Transverse colon (tissue), 4 donors: ENCODE results near the gene PYGB. TPM values are rescaled to one million over a fixed set of nuclear protein-coding genes. Genes with fewer than 3 reads are reported as not detected.

Source experiments
- DNase-seq: peaks from one replicate; pipeline ENCODE4 v3.0.0-alpha.2; 2019
- H3K27ac ChIP-seq, 4 donors: fragments of 200-600 bp; sonication (generic); 2 replicates each; pipeline ENCODE4 v1.5.1; 2016 to 2018; ENCODE audit warnings: inconsistent platforms in 4 of 4
- H3K27me3 ChIP-seq: fragments of 200-600 bp; sonication (generic); 2 replicates; pipeline ENCODE4 v1.5.1; 2017; ENCODE audit warnings: inconsistent platforms
- H3K36me3 ChIP-seq, 4 donors: fragments of 200-600 bp; sonication (generic); 2 replicates each; pipeline ENCODE4 v1.5.1; 2017 to 2019; ENCODE audit warnings: inconsistent platforms in 4 of 4
- H3K4me1 ChIP-seq, 4 donors: fragments of 200-600 bp; sonication (generic); 2 replicates each; pipeline ENCODE4 v1.5.1; 2017 to 2020; ENCODE audit warnings: inconsistent platforms in 4 of 4
- H3K4me3 ChIP-seq, 4 donors: fragments of 200-600 bp; sonication (generic); 1 replicate in 1 of 4; 2 replicates in 3 of 4; pipeline versions ENCODE4 v1.5.1 to v1.6.1; 2017 to 2019; ENCODE audit warnings: inconsistent platforms in 4 of 4
- H3K9me3 ChIP-seq, 2 donors: fragments of 200-600 bp; sonication (generic); 2 replicates each; pipeline ENCODE4 v1.5.1; 2017 to 2019; ENCODE audit warnings: inconsistent platforms in 2 of 2
- EP300 ChIP-seq: sonication (generic); formaldehyde crosslinking; IDR thresholded peaks from one replicate; pipeline ENCODE4 v1.6.1; 2017; ENCODE audit warnings: antibody characterized with exemption, low read depth
- POLR2A ChIP-seq: fragments of 450-650 bp; IDR thresholded peaks from one replicate; pipeline ENCODE4 v1.6.1; 2016; ENCODE audit warnings: antibody characterized with exemption, mild to moderate bottlenecking, moderate library complexity
- POLR2AphosphoS5 ChIP-seq, 3 donors: sonication (generic); formaldehyde crosslinking; IDR thresholded peaks; one replicate each; pipeline ENCODE4 v1.6.1; 2016; ENCODE audit warnings: antibody characterized with exemption in 3 of 3
- WGBS, 2 donors: methylation state at CpG; one replicate each; pipeline ENCODE4 v1.1.5; 2018; ENCODE audit warnings: low coverage in 1 of 2; 5-methylcytosine and 5-hydroxymethylcytosine counted together
- in situ Hi-C, 4 donors: fragments of 200-750 bp; cut with MboI; loops; one replicate each; pipeline versions ENCODE4 v1.15.0 to v1.15.1; 2017; ENCODE audit warnings: low sequenced_read_pairs in 3 of 4, low pct_ligation_motif_present in 1 of 4, low pct_unique_long_range_greater_than_20kb in 1 of 4
- intact Hi-C: fragments of 100-400 bp; cut with DNase I; formaldehyde crosslinking; loops from one replicate; pipeline ENCODE4 v1.15.1; 2023; ENCODE audit warnings: low total_unique reads
- total RNA-seq, 4 donors: library from RNA; depleted of rRNA; stranded (reverse); fragments of >200 nt; gene quantifications; one replicate each; pipeline ENCODE4 v1.1.0, GENCODE V29; 2016
- TF ChIP-seq, protein P1 (sequence below), 5 experiments: fragments of 200-600 bp in 3 of 5; fragments of 450-650 bp in 2 of 5; sonication (generic) in 3 of 5; IDR thresholded peaks; 1 replicate in 2 of 5; 2 replicates in 3 of 5; pipeline ENCODE4 v1.5.1; 2016 to 2017; ENCODE audit warnings: antibody characterized with exemption in 5 of 5, inconsistent platforms in 3 of 5, mild to moderate bottlenecking in 2 of 5, moderate library complexity in 1 of 5

The PYGB gene
- total RNA-seq, 4 donors from 2014 or later, result 195 to 554 (median 359) TPM

DNA sequence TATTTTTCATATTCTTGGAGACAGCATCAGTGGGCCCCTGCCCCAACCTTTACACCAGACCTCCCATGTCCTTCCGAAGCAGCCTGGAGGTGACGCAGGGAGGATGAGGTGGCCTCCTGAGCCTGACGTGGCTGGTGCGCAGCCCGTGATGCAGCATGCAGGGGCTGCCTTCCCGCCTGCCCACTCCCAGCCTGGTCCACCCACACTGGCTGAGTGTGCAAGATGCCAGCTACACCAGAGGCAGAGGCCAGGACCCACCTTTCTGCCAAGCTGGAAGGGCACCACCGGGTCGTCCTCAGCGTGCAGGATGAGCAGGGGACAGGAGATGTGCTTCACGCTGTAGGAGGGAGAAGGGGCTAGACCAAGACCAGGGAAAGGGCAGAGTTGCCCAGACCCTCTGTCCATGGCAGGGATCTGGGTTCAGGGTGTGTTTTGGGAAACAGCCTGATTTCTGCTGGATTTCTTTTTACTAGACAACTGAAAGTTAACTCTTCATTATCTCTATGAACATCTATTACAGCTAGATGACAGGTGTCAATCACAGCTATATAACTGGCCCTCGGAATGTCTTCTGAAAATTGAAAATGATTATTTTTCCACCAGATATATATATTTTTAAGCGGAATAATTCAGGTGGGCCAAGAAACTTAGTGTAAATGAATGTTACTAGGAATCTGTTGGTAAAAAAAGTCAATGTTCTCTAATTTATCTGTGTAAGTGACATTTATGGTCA is 55.6 kb downstream of the PYGB start:
- Histone ChIP-seq H3K27me3 (no peaks in the 10 kb centered on the region), H3K4me1 (peaks cover 0 to 8% (median 0%) of the 10 kb centered on the region in 4 donors), H3K36me3 (peaks cover 0 to 14% (median 0%) of the 10 kb centered on the region in 4 donors), H3K9me3 (no peaks in the 10 kb centered on the region), H3K4me3 (no peak overlapping the region), H3K27ac (no peak overlapping the region)
- TF ChIP-seq, protein P1, sequence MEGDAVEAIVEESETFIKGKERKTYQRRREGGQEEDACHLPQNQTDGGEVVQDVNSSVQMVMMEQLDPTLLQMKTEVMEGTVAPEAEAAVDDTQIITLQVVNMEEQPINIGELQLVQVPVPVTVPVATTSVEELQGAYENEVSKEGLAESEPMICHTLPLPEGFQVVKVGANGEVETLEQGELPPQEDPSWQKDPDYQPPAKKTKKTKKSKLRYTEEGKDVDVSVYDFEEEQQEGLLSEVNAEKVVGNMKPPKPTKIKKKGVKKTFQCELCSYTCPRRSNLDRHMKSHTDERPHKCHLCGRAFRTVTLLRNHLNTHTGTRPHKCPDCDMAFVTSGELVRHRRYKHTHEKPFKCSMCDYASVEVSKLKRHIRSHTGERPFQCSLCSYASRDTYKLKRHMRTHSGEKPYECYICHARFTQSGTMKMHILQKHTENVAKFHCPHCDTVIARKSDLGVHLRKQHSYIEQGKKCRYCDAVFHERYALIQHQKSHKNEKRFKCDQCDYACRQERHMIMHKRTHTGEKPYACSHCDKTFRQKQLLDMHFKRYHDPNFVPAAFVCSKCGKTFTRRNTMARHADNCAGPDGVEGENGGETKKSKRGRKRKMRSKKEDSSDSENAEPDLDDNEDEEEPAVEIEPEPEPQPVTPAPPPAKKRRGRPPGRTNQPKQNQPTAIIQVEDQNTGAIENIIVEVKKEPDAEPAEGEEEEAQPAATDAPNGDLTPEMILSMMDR (IDR thresholded peaks at IDR 0.05), result no peak
- no peak for TF ChIP-seq POLR2AphosphoS5 (IDR thresholded peaks at IDR 0.05)
- no peak for TF ChIP-seq POLR2A
- no peak for TF ChIP-seq EP300
- in situ Hi-C loops, result loop anchor here in 3 of 4 donors (10.0 kb wide), 2 partner anchors 91 to 101 kb away; partner anchors contain the start of genes GINS1 (in 2 of the 3) and ABHD12 (in 1 of the 3)
- DNase-seq, result no peak
- WGBS, 2 donors, result 88 to 98% methylated on average over 2 to 12 of the region's 12 CpGs
- intact Hi-C loops, result no loop called here

GRCh38 chr20:25304025-25304549 is 56.2 kb downstream of the PYGB start:
- TF ChIP-seq, protein P1 (IDR thresholded peaks at IDR 0.05), result no peak
- TF ChIP-seq EP300, result no peak
- no peak for TF ChIP-seq POLR2AphosphoS5 (IDR thresholded peaks at IDR 0.05)
- no peak for TF ChIP-seq POLR2A
- Histone ChIP-seq H3K27me3 (no peaks in the 10 kb centered on the region), H3K9me3 (no peaks in the 10 kb centered on the region), H3K4me3 (no peak overlapping the region), H3K4me1 (peaks cover 0 to 15% (median 5%) of the 10 kb centered on the region in 4 donors), H3K27ac (no peak overlapping the region), H3K36me3 (peaks cover 0 to 14% (median 0%) of the 10 kb centered on the region in 4 donors)
- in situ Hi-C loops, result loop anchor here in 3 of 4 donors (10.0 kb wide), 2 partner anchors 91 to 101 kb away; partner anchors contain the start of genes GINS1 (in 2 of the 3) and ABHD12 (in 1 of the 3)
- WGBS, 2 donors, result 80 to 88% methylated on average over 1 to 11 of the region's 11 CpGs
- intact Hi-C loops, result no loop called here
- DNase-seq, result no peak

- peaks cover 22 to 43% (median 29%) of the 10 kb centered on the region in 4 donors for H3K4me1 ChIP-seq
- intact Hi-C loops (loop anchor here (5.0 kb wide), 1 partner anchor 90 kb away; no protein-coding TSS in a partner anchor), in situ Hi-C loops (loop anchor here in 3 of 4 donors (10.0 kb wide), 2 partner anchors 88 to 98 kb away; partner anchors contain the start of genes GINS1 (in 2 of the 3) and ABHD12 (in 1 of the 3))
- TF ChIP-seq, protein P1 (IDR thresholded peaks at IDR 0.05), result no peak
- TF ChIP-seq EP300, result no peak
- TF ChIP-seq POLR2A, result no peak
- TF ChIP-seq POLR2AphosphoS5 (IDR thresholded peaks at IDR 0.05), result no peak
- no peaks in the 10 kb centered on the region for H3K9me3 ChIP-seq
- H3K27me3 ChIP-seq, result no peaks in the 10 kb centered on the region
- WGBS, 2 donors, result 98 to 100% methylated on average over 1 to 9 of the region's 10 CpGs
- H3K4me3 ChIP-seq, result no peak overlapping the region
- DNase-seq, result no peak
- H3K27ac ChIP-seq, result no peak overlapping the region
- peaks cover 0 to 14% (median 0%) of the 10 kb centered on the region in 4 donors for H3K36me3 ChIP-seq
Observed at GRCh38 chr20:25306991-25307903, 59.4 kb downstream of the PYGB start.
